A204.1 (cell line): ENCODE measurements around the gene RAB11FIP4.
"Not testable (repeated sequence)": the region's sequence is repeated elsewhere in the genome, so short reads cannot be mapped to it uniquely, and the experiment has no call there.

Experiments
- FAIRE-seq: peaks from 2 replicates; lab custom pipeline; 2012; peaks lifted over from hg19 to GRCh38; lab: Jason Lieb, UNC

The RAB11FIP4 gene, protein sequence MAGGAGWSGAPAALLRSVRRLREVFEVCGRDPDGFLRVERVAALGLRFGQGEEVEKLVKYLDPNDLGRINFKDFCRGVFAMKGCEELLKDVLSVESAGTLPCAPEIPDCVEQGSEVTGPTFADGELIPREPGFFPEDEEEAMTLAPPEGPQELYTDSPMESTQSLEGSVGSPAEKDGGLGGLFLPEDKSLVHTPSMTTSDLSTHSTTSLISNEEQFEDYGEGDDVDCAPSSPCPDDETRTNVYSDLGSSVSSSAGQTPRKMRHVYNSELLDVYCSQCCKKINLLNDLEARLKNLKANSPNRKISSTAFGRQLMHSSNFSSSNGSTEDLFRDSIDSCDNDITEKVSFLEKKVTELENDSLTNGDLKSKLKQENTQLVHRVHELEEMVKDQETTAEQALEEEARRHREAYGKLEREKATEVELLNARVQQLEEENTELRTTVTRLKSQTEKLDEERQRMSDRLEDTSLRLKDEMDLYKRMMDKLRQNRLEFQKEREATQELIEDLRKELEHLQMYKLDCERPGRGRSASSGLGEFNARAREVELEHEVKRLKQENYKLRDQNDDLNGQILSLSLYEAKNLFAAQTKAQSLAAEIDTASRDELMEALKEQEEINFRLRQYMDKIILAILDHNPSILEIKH

DNA sequence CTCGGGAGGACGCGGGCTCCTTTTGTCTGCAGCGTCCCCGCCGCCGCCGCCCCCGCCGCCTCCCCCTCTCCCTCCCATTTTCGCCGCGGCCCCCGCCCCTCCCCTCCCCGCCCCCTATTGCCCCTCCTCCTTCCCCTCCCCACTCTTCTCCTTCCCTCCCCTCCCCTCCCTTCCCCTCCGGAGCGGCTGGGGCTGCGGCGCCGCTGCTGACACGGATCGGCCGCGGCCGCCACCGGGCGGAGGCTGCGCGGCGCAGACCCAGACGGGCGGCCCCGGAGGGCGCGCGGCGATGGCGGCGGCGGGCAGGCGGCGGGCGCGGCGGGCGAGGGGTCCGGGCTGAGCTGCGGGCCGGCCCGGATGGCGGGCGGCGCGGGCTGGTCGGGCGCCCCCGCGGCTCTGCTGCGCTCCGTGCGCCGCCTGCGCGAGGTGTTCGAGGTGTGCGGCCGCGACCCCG is at the start of gene RAB11FIP4:
TSS of gene RAB11FIP4 (plus strand) at position 180 of the 454 bp plus-strand sequence. CDS start at position 358, 178 bp downstream.
- FAIRE-seq: no peak

DNA sequence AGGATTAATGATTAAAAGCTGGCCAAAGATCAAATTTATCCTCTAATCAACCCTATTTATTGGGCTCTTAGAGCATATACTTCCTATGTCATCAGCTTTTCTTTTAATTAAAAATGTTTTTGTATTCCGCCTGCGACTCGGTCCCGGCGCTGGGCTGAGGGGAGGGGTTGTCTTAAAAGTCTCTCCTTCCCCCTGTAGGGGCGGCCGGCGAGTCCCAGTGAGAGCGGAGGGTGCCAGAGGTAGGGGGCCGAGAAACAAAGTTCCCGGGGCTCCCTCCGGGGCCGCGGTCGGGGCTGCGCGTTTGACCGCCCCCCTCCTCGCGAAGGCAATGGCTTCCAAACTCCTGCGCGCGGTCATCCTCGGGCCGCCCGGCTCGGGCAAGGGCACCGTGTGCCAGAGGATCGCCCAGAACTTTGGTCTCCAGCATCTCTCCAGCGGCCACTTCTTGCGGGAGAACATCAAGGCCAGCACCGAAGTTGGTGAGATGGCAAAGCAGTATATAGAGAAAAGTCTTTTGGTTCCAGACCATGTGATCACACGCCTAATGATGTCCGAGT is 46.2 kb upstream of the RAB11FIP4 start:
- not testable (repeated sequence) for FAIRE-seq

GRCh38 chr17:31349454-31349853 is 42.0 kb upstream of the RAB11FIP4 start:
- no peak for FAIRE-seq

DNA sequence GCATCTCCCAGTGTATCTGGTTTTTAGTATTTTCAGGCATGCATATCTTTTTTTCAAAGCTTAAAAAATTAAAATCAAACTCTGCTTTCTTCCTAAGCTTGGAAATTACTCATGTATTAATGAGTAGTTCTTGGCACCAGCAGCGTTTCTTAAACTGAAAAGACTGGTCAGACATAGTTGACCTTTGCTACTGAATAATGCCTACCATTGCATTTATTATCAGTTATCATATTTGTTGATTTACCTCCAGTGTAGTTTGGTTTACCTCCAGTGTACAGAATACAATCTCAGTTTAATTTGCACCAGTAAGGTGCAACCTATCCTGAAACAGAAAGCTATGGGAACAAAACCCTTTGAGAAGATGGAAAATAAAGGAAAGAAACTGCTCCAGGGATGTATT is 35.5 kb upstream of the RAB11FIP4 start:
- no peak for FAIRE-seq

GRCh38 chr17:31357091-31357490 is 34.4 kb upstream of the RAB11FIP4 start:
- FAIRE-seq: no peak

GRCh38 chr17:31357839-31358394 is 33.6 kb upstream of the RAB11FIP4 start:
- FAIRE-seq: no peak

GRCh38 chr17:31364012-31364411 is 27.5 kb upstream of the RAB11FIP4 start:
- no peak for FAIRE-seq

GRCh38 chr17:31366088-31366487 is 25.4 kb upstream of the RAB11FIP4 start:
- no peak for FAIRE-seq

DNA sequence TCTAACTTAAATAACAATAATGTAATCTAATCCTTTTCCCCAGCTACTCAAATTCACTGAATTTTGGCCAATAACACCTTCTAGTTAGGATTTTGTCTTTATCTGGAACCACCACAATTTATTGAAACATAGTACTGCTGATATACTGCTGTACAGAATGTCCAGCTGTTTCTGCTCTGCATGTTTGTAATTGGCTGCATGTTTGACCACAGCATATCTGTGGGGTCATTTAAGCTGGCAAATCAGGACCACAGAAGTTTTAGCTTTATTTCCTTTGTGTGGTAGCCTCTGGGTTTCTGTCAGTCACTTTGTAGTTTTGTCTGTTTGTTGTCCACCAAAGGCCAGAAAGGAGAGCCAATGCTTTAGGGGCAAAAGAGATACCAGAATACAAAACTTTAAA is 22.2 kb upstream of the RAB11FIP4 start:
- no peak for FAIRE-seq

- FAIRE-seq: no peak
Observed at GRCh38 chr17:31371511-31372097, 19.9 kb upstream of the RAB11FIP4 start.

DNA sequence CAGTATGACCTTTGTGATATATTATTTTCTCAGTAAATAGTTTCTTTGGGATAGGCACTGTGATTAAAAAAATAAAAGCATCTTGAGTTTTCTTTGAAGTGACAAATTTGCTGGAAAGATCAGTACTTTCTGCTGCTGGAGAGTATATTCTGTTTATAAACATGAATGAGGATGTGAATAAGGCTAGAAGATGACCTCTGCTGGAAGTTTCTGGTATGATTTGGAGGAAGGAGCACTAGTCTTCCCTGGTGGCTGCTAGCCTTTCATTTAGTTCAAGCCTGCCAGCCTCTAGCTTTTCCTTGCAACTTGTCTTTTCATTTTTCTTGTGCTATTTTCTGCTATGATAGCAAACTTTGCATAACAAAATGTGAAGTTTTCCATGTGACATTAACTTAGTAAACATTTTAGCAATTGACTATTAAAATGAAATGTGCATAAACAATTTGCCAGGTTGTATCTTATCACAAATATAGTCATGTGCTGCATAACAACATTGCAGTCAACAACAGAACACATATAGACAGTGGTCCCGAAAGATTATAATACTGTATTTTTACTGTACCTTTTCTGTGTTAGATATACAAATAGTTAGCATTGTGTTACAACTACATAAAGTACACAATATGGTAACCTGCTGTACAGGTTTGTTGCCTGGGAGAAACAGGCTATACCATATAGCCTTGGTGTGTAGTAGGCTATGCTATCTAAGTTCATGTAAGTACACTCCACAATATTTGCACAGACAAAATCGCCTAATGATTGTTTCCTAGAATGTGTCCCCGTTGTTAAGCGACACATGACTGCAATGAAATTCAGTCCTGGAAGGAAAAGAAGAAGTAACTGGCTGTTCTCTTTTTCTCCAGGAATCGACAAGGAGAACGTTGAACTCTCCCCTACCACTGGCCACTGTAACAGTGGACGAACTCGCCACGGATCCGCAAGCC is 18.1 kb upstream of the RAB11FIP4 start:
- FAIRE-seq: peak; percentile 94

DNA sequence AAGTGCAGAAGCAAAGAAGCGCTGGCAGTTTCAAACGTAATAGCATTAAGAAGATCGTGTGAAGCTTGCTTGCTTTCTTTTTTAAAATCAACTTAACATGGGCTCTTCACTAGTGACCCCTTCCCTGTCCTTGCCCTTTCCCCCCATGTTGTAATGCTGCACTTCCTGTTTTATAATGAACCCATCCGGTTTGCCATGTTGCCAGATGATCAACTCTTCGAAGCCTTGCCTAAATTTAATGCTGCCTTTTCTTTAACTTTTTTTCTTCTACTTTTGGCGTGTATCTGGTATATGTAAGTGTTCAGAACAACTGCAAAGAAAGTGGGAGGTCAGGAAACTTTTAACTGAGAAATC is 17.4 kb upstream of the RAB11FIP4 start:
- no peak for FAIRE-seq

GRCh38 chr17:31374503-31374902 is 17.0 kb upstream of the RAB11FIP4 start:
- FAIRE-seq: no peak

DNA sequence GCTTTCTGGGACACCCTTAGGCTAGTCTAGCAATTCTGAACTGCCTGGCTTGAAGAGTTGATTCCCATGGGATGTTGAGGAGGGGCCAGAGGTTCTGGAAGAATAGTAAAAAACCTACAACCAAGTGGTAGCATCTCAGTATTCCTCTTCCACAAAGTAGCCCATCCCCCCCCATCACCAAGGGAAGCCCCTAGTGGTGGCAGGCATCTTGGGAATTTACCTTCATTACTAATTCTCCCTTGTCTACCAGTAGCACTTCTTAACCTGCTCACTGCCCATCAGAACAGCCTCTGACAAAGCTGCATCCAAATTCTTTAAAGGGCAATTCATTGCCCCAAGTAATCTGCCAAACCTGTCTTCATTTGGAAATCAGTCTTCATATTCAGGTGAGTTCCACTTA is 12.8 kb upstream of the RAB11FIP4 start:
- no peak for FAIRE-seq

DNA sequence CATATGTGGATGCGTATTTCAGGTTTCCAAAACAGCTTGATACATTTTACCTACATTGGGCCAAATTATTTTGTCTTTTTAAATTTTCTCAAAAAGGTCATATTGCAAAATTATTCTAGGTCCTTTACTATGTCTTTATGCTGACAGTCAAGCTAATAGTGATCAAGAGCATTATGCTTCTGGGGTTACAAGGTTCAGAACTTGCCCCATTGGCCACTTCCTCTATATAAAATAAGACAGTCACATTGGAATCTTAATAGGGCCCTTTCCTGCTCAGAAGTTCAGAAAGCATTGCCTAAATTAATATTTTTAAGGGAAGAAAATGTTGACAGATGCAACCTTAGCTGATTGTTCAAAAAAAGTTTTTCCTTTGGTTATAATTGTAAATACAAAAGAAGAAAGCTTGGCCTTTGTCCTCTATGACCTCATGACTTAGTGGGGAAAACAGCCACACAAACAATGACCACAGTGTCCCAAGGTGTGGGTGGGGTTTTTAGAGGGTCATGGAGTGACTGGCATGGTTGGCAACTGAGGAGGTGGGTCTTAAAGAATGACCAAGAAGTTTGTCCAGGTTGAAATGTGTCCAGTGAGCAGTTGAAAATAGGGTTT is 11.8 kb upstream of the RAB11FIP4 start:
- FAIRE-seq: no peak

DNA sequence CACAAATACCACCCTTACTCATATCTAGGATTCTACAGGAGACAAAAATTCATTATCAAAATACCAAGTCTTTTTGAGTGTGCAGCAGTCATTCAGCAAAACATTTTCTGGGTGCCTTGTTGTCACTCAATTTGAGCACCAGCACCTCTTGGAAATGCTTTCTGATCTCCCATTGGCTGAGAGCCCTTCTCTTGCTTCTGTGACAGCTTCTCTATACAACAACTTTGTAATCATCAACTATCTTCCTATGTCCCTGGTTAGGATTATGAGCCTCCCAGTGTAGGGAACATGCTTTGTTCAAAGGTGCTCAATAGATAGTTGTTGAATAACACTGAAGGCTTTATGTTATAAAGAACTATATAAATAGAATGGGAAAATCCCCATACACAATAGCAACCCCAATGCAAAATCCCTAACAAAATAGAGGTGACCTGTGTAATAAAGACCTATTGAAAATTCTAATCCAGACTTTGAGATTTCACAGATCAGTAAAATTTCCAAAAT is 10.3 kb upstream of the RAB11FIP4 start:
- no peak for FAIRE-seq

DNA sequence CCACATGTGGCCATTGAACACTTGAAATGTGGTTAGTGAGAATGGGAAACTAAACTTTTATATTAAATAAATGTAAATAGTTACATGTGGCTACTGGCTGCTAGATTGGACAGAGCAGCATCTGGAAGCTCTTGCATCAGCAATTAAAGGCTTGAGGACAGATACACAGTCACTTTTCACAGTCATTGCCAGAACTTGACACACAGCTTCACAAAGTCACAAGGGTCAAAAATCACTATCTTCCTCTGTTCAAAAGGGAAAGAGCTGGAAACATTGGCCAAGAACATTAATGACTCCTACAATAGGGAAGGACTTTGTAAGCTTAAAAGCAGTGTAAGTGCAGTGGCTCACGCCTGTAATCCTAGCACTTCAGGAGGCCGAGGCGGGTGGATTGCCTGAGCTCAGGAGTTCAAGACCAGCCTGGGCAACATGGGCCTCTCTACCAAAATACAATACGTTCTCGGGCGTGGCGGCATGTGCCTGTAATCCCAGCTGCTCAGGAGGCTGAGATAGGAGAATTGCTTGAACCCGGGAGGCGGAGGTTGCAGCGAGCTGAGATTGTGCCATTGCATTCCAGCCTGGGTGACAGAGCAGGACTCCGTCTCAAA is 8.7 kb upstream of the RAB11FIP4 start:
- FAIRE-seq: not testable (repeated sequence)

DNA sequence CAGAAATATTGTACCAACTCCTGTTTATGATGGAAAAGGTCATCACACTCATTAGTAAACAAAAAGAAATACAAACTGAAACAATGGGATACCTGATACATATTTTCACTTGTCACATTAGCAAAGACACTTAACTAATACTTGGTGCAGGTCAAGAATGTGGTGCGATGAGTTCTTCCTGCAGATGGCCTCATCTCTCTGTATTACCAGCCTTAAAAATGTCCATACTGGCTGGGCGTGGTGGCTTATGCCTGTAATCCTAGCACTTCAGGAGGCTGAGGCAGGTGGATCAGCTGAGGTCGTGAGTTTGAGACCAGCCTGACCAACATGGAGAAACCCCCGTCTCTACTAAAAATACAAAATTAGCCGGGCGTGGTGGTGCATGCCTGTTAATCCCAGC is 8.0 kb upstream of the RAB11FIP4 start:
- FAIRE-seq: not testable (repeated sequence)

GRCh38 chr17:31385428-31386285 is 5.8 kb upstream of the RAB11FIP4 start:
- no peak for FAIRE-seq
